SH-SY5Y (cell line): ENCODE data around the gene TXNL1.

Experiments used
- GATA2 ChIP-seq: IDR thresholded peaks from 2 replicates; pipeline ENCODE4 v1.6.1; 2011; ENCODE audit warnings: mild to moderate bottlenecking, low read depth, low read length
- GATA3 ChIP-seq: IDR thresholded peaks from 2 replicates; pipeline ENCODE4 v1.6.1; 2011; ENCODE audit warnings: low read depth, mild to moderate bottlenecking, low read length, moderate library complexity

Gene TXNL1

GRCh38 chr18:56627991-56628390 lies 10.4 kb downstream of the TXNL1 start:
- TF ChIP-seq GATA3, result no peak
- TF ChIP-seq GATA2, result no peak

GRCh38 chr18:56615738-56616520 lies 22.5 kb downstream of the TXNL1 start:
- no peak for TF ChIP-seq GATA3
- TF ChIP-seq GATA2, result no peak

GRCh38 chr18:56606618-56607017 lies 31.8 kb downstream of the TXNL1 start:
- TF ChIP-seq GATA2, result no peak
- no peak for TF ChIP-seq GATA3

- TF ChIP-seq GATA3 (no peak), GATA2 (no peak)
Measured at GRCh38 chr18:56598422-56598821, 40.0 kb downstream of the TXNL1 start.

GRCh38 chr18:56593906-56594305 lies 44.5 kb downstream of the TXNL1 start:
- TF ChIP-seq GATA3, result no peak
- no peak for TF ChIP-seq GATA2

- no peak for TF ChIP-seq GATA2
- TF ChIP-seq GATA3, result no peak
Measured at GRCh38 chr18:56580026-56580425, 58.4 kb downstream of the TXNL1 start.

GRCh38 chr18:56579451-56579850 lies 58.9 kb downstream of the TXNL1 start:
- no peak for TF ChIP-seq GATA3
- no peak for TF ChIP-seq GATA2

GRCh38 chr18:56576826-56577573 lies 61.4 kb downstream of the TXNL1 start:
- TF ChIP-seq GATA3 (no peak), GATA2 (no peak)

GRCh38 chr18:56575819-56576663 lies 62.4 kb downstream of the TXNL1 start:
- TF ChIP-seq GATA2, result no peak
- no peak for TF ChIP-seq GATA3

- TF ChIP-seq GATA2 (no peak), GATA3 (no peak)
Measured at GRCh38 chr18:56574861-56575260, 63.5 kb downstream of the TXNL1 start.

- TF ChIP-seq GATA3, result no peak
- no peak for TF ChIP-seq GATA2
Measured at GRCh38 chr18:56570978-56571377, 67.4 kb downstream of the TXNL1 start.

GRCh38 chr18:56569416-56569815 lies 69.0 kb downstream of the TXNL1 start:
- TF ChIP-seq GATA3 (no peak), GATA2 (no peak)

- TF ChIP-seq GATA2, result no peak
- no peak for TF ChIP-seq GATA3
Measured at GRCh38 chr18:56568986-56569385, 69.4 kb downstream of the TXNL1 start.

- TF ChIP-seq GATA2 (no peak), GATA3 (no peak)
Measured at GRCh38 chr18:56565551-56566345, 72.6 kb downstream of the TXNL1 start.

- TF ChIP-seq GATA3 (no peak), GATA2 (no peak)
Measured at GRCh38 chr18:56565046-56565445, 73.3 kb downstream of the TXNL1 start.

- TF ChIP-seq GATA2 (no peak), GATA3 (no peak)
Measured at GRCh38 chr18:56563568-56563967, 74.8 kb downstream of the TXNL1 start.
